HL-60 (cell line): ENCODE measurements around the gene HSPA12B.

ENCODE experiments used
- DNase-seq, 2 experiments: peaks; one replicate each; pipeline ENCODE4 v3.0.0-alpha.2; 2010 to 2020; ENCODE audit warnings: low read depth in 1 of 2, low spot score in 1 of 2
- H3K27ac ChIP-seq: fragments of 250-450 bp; sonication (Bioruptor Pico); replicated peaks from 2 replicates; pipeline ENCODE4 v1.5.1; 2020; ENCODE audit warnings: mild to moderate bottlenecking, moderate library complexity
- H3K27me3 ChIP-seq: fragments of 250-450 bp; sonication (Bioruptor Pico); 2 replicates; pipeline ENCODE4 v1.5.1; 2021; ENCODE audit warnings: mild to moderate bottlenecking, moderate library complexity; ENCODE audit not compliant: insufficient read depth, poor library complexity, severe bottlenecking
- H3K4me3 ChIP-seq: replicated peaks from 2 replicates; pipeline ENCODE4 v1.5.1; 2011; ENCODE audit warnings: mild to moderate bottlenecking, control low read depth, low read length; ENCODE audit not compliant: insufficient read depth
- GABPA ChIP-seq: IDR thresholded peaks from 2 replicates; pipeline ENCODE4 v1.6.1; 2012; ENCODE audit warnings: low read depth
- POLR2AphosphoS5 ChIP-seq: IDR thresholded peaks from 2 replicates; pipeline ENCODE4 v1.6.1; 2012; ENCODE audit warnings: low read depth
- SPI1 ChIP-seq: IDR thresholded peaks from 2 replicates; pipeline ENCODE4 v1.6.1; 2012; ENCODE audit warnings: low read depth, mild to moderate bottlenecking, borderline replicate concordance
- TF ChIP-seq, protein P1 (sequence below): IDR thresholded peaks from one replicate; pipeline ENCODE4 v1.5.1; 2011; ENCODE audit warnings: low read length, control low read depth, inconsistent platforms; ENCODE audit not compliant: insufficient read depth
- TF ChIP-seq, protein P2 (sequence below): IDR thresholded peaks from 2 replicates; pipeline ENCODE4 v1.6.1; 2012; ENCODE audit warnings: low read depth; ENCODE audit not compliant: insufficient replicate concordance

The HSPA12B gene

DNA sequence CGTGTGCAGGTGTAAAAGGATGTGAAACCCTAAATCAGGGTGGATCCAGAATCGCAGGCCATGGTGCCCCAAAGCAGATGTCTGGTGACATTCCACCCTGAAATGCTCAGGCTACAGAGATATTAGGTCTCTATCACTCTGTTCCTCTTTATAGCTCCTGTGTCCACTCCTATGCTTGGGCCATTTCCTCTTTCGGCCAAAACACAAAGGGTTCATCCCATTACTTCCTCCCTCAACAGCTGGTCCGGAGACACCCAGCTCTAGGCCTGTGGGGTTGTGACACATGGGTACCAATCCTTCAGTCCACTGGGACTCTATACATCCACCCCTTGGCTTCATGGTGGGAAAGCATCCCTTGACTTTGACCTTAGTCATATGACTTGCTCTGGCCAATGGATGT, 18.4 kb upstream of the HSPA12B start:
- no peak overlapping the region for H3K27ac ChIP-seq
- no peak overlapping the region for H3K4me3 ChIP-seq
- TF ChIP-seq GABPA (no peak), SPI1 (peak; percentile 55; the same call in 1 of the 2 replicates), POLR2AphosphoS5 (no peak)
- TF ChIP-seq, protein P1, sequence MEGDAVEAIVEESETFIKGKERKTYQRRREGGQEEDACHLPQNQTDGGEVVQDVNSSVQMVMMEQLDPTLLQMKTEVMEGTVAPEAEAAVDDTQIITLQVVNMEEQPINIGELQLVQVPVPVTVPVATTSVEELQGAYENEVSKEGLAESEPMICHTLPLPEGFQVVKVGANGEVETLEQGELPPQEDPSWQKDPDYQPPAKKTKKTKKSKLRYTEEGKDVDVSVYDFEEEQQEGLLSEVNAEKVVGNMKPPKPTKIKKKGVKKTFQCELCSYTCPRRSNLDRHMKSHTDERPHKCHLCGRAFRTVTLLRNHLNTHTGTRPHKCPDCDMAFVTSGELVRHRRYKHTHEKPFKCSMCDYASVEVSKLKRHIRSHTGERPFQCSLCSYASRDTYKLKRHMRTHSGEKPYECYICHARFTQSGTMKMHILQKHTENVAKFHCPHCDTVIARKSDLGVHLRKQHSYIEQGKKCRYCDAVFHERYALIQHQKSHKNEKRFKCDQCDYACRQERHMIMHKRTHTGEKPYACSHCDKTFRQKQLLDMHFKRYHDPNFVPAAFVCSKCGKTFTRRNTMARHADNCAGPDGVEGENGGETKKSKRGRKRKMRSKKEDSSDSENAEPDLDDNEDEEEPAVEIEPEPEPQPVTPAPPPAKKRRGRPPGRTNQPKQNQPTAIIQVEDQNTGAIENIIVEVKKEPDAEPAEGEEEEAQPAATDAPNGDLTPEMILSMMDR = no peak
- TF ChIP-seq, protein P2, sequence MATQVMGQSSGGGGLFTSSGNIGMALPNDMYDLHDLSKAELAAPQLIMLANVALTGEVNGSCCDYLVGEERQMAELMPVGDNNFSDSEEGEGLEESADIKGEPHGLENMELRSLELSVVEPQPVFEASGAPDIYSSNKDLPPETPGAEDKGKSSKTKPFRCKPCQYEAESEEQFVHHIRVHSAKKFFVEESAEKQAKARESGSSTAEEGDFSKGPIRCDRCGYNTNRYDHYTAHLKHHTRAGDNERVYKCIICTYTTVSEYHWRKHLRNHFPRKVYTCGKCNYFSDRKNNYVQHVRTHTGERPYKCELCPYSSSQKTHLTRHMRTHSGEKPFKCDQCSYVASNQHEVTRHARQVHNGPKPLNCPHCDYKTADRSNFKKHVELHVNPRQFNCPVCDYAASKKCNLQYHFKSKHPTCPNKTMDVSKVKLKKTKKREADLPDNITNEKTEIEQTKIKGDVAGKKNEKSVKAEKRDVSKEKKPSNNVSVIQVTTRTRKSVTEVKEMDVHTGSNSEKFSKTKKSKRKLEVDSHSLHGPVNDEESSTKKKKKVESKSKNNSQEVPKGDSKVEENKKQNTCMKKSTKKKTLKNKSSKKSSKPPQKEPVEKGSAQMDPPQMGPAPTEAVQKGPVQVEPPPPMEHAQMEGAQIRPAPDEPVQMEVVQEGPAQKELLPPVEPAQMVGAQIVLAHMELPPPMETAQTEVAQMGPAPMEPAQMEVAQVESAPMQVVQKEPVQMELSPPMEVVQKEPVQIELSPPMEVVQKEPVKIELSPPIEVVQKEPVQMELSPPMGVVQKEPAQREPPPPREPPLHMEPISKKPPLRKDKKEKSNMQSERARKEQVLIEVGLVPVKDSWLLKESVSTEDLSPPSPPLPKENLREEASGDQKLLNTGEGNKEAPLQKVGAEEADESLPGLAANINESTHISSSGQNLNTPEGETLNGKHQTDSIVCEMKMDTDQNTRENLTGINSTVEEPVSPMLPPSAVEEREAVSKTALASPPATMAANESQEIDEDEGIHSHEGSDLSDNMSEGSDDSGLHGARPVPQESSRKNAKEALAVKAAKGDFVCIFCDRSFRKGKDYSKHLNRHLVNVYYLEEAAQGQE = no peak
- no peaks in the 10 kb centered on the region for H3K27me3 ChIP-seq
- DNase-seq = peak in 1 of 2 experiments; percentile 14

DNA sequence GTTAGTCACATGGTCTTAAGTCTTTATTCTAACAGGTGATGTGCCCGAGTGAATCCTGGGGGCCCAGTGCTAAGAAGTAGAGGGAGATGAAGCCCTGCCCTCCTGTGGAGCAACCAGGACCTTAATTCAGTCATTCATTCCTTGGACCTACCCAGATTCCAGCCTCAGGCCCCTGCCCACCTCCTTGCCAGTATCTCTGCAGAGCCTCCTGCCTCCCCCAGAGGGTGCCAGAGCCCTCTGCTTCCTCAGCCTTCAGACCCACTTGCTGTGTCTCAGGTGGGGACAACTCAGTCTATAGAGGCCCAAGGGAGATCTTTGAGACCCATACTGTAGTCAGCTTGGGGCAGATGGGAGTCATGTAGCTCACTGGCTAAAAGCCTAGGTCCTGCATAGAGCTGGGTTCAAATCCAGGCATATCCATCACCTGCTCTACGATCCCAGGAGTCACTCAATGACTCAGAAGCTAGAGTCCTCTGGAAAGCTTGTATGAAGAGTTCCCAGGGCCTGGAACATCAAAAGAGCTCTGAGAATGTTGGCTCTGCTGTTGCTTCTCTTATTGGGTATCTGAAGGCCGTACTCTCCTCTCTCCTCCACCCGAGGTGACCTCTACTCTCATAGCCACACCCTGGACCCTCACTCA, 16.2 kb upstream of the HSPA12B start:
- TF ChIP-seq, protein P1 = peak; percentile 56
- TF ChIP-seq, protein P2 = no peak
- no peak overlapping the region for H3K27ac ChIP-seq
- no peak overlapping the region for H3K4me3 ChIP-seq
- H3K27me3 ChIP-seq = no peaks in the 10 kb centered on the region
- DNase-seq = peak in 1 of 2 experiments; percentile 41

DNA sequence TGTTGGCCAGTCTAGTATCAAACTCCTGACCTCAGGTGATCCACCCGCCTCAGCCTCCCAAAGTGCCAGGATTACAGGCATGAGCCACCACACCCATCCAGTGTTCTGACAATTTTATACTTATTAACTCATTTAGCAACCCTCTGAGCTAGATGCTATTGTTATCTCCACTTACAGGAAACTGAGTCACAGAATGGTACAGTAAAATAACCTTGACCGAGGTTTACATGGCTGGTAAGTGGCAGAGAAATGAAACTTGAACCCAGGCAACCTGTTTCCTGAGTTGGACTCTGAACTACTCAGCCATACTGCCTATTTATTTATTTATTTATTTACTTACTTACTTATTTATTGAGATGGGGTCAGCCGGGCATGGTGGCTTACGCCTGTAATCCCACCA, 13.4 kb upstream of the HSPA12B start:
- no peak for DNase-seq
- H3K27ac ChIP-seq = no peak overlapping the region
- H3K27me3 ChIP-seq = no peaks in the 10 kb centered on the region
- TF ChIP-seq GABPA (no peak), POLR2AphosphoS5 (no peak), SPI1 (no peak)
- TF ChIP-seq, protein P2 = no peak
- no peak overlapping the region for H3K4me3 ChIP-seq

DNA sequence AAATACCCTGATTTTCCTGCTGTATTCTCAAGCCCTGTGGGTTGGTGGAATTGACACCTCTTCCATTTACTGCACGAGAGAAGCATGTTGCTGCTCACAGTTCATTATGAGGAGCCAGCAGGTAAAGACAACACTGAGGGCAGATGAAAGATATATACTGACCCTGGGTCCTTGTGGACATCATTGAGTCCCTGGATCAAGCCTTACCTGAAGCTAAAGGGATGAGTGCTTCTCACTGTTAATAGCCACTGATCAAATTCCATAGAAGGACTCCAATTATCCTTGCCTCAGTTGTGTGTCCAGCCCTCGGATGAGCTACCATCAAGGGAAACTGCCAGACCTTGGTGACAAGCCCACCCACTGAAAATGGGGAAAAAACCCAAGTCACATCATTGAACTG, 12.4 kb upstream of the HSPA12B start:
- no peaks in the 10 kb centered on the region for H3K27me3 ChIP-seq
- TF ChIP-seq, protein P1 = no peak
- TF ChIP-seq GABPA (no peak), POLR2AphosphoS5 (no peak), SPI1 (no peak)
- TF ChIP-seq, protein P2 = no peak
- DNase-seq = no peak
- H3K27ac ChIP-seq = no peak overlapping the region
- H3K4me3 ChIP-seq = no peak overlapping the region
